ENCODE results near the gene MTHFD1.

MTHFD1 gene

DNA sequence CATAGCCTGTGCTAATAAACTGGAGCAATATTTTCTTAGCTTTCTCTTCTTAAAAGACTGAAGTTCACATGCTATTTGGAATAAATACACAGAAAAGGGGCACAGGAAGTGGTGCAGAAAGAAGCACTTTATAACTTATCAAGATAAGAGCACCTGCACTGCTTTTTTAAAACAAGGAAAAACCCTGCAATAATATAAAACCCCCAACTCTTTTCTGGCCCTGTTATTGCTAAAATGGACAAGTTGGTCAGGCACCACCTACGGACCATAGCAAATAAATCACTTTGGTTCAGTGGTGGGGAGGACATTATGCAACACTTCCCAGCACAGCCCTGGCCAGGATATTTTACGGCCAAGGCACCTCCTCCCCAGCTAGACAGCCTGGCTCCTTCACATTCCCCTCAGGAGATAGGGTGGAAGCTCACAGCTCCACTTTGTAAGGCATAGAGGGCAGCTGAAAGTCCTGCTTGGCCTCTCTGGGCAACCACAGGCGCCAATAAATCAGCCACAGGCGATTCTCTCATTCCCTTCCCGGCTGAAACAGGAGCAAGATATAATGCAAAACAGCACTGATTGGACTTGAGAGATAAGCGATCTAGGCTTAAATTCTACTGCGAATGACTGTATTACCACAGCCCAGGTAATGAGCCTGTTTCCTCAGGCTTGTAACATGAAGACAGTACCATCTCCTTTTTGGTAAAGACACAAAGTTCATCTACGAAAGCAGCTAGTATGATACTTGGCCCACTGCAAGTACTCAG lies 113.4 kb downstream of the MTHFD1 start:
- no peak for DNase-seq

DNA sequence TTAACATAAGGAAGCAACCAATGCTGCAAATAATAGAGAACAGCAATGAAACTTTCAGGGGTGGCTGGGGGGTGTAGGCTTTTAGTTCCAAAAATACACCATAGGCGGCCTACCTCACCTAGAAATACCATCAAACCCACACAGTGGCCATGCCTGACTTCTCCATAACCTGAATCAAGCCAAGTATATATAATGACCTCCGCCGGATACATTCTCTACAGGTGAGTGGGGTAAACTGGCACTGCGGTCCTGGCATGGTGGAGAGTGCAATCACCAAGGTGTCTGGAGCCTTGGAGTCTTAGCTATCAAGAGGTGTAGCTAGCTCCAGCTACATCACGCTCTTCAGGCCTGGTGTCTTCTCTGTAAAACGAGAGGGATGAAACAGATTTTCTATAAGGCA lies 114.3 kb downstream of the MTHFD1 start:
- DNase-seq = peak; percentile 31

DNA sequence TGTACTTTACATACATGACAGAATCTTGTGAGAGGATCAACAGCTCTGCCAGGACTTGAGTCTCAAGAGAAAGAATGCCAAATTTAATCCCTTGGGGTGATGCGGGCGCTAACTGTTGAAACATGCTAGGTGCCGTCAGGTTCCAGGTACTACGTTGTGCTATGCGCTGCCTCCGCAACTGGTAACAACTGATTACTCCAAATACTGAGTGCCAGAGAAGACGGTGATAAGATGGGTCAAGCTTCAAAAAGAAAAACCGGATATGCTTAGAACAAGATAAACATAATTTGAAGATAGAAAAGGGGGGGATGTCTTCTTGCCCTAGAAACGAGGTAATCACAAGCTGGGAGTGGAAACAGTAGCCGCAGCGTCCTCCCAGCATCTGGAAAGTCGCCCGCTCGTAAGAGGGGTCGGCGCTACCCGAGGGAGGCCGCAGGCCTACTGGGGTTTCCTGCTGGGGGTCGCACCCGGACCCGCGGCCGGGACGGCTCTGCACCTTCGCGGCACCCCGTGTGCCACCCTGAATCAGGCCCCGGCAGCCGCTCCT lies 114.8 kb downstream of the MTHFD1 start:
- peak; percentile 36 for DNase-seq

- peak; percentile 97 for DNase-seq
Observed at GRCh38 chr14:64503434-64504309, 115.5 kb downstream of the MTHFD1 start, which contains the start of gene ZBTB25. Gene ZBTB25 (minus strand): TSS chr14:64503838. CDS start chr14:64490533, 13,305 bp downstream.

DNA sequence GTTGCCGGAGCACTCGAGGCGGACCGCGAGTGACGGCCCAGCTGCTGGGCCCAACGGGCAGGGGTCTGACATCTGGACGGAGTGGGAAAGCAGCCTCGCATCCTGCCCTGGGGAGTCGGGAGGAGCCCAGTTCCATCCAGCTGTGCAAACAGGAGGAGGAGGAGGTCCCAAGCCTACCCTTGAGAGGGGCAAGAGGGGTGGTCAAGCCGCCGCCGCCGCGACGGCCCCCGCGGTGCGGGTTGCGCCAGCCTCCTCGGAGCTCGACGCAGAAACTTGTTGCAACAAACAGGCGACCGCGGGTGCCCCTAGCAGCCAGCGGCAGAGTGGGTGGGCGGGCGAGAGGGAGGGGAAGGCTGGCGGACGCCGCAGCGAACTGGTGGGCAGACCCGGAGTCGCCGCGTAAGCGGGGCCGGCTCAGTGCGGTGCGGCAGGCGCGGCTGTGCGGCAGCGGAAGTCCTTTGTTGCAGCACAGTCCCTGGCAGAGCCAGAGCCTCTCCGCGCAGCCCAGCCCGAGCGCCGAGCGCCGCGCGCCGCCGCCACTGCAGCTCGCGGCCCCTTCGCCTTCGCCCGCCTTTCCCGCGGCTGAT lies 116.2 kb downstream of the MTHFD1 start, which contains the start of gene ZBTB1:
ZBTB1 (plus strand) TSS at position 461 of the 587 bp plus-strand sequence. CDS start 16,735 bp downstream, outside the sequence.
- peak; percentile 91 for DNase-seq

DNA sequence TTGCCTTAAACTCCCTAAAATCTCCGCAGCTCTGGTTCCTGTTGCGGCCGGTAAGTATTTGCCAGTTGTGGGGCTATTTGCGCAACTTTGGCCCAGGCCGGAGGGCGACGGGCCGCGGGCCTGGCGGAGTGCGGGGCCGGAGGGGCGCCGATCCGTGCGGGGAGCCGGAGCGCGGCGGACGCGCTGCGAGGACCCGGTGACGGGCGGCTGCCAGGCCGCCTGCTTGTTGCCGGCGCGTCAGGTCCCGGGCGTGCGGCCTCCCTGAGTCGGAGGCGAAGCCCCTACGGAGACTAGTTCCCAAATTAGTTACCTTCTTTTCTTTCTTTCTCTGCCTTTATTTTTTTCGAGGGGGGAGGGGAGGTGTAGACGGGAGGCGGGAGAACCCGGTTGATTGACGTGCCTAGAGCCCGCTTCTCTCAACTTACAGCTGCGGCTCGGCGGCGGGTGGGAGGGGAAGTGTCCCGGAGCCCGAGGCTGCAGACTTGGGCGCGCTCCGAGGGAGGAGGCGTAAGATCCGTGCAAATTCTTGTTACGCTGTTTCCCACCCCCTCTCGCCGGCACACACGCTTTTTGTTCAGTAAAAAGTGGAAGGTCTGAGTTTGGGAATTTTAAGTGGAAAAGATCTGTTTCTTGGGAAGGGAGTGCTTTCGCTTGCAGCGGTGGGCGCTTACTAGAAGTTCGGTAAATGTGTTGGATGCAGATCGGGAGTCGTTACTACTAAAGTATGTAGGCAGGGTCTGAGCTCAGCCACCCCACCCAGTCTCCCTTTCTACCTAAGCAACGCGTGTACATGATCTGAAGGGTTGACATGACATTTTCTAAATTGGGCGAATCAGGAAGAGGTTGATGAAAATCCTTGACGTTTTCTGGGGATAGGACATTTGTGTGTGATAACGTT lies 117.0 kb downstream of the MTHFD1 start:
- DNase-seq = peak; percentile 92

- no peak for DNase-seq
Observed at GRCh38 chr14:64506721-64507120, 118.6 kb downstream of the MTHFD1 start.

GRCh38 chr14:64507376-64508156 lies 119.4 kb downstream of the MTHFD1 start:
- peak; percentile 61 for DNase-seq

- peak; percentile 80 for DNase-seq
Observed at GRCh38 chr14:64508215-64508776, 120.1 kb downstream of the MTHFD1 start.

DNA sequence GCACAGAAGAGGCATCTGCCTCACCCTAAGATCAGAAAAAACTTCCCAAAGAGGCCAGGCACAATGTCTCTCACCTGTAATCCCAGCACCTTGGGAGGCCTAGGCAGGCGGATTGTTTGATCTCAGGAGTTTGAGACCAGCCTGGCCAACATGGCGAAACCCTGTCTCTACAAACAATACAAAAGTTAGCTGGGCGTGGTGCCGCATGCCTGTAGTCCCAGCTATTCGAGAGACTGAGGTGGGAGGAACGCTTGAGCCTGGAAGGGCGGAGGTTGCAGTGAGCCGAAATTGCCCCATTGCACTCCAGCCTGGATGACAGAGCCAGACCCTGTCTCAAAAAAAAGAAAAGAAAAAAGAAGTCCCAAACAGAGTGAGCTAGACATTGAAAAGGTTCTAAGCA lies 120.9 kb downstream of the MTHFD1 start:
- DNase-seq = no peak

All from activated CD4-positive, alpha-beta T cell treated with anti-CD3 and anti-CD28 coated beads, Interleukin-2, Interleukin-6, amounts not matched to agents 100 ng/mL and 50 ng/mL, durations not matched to agents 16 hours and 8 hours (primary cell).